HG03432 (cell line): ENCODE data around the gene ZMYM2.

Experiments
- ATAC-seq: cut with Tn5 transposase; IDR thresholded peaks from one replicate; pipeline ENCODE4 v1.9.1; 2021; ENCODE audit warnings: mild to moderate bottlenecking, moderate library complexity; ENCODE audit not compliant: unreplicated experiment

The ZMYM2 gene

GRCh38 chr13:20131057-20131832 lies 172.7 kb downstream of the ZMYM2 start:
- no peak for ATAC-seq

DNA sequence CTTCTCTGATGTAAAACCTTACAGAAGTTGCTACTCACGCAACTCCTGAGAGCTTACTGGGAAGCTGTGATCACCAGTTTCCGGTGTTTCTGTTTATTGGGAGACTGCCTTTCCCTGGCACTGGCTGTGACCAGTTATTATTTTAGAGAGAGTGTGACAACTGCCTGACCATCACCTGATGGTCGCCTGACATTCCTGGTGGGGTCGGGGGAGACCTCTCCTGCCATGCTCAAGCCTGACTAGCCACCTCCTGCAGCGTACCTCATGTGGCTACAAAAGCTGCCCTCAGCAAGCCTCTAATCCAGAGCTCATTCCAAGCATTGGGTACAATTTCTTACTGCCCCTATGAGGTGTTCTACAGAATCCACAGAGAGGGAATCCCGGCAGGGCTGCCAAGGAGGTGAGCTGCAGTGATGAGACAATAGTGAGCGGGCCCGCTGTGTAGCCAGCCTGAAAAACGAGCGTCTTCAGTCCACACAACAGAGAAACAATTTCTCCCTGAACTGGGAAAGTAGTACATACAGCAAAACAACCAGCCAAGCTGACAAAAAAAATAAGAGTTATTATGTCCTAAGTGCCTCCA lies 173.6 kb downstream of the ZMYM2 start:
- no peak for ATAC-seq

GRCh38 chr13:20134732-20135131 lies 176.2 kb downstream of the ZMYM2 start:
- no peak for ATAC-seq

GRCh38 chr13:20136781-20137703 lies 178.5 kb downstream of the ZMYM2 start:
- no peak for ATAC-seq

DNA sequence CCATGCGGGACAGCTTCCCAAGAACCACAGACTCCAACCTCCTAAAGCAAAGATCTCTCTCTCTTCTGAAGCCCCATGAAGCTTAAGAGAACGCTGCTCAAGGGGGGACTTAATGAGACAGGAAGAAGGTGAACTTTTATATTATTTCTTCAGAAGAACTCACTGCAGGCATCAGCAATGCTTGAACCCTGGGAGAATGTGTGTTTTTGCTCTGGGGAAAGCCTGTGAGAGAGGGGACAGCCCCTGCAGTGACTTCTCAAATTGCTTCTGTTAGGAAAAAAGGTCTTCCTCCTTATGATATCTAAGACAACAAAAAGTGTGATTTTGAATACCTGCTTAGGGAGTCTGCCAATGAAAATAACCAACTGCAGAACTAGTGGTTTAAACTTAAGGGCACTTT lies 179.3 kb downstream of the ZMYM2 start:
- no peak for ATAC-seq

- no peak for ATAC-seq
Observed at GRCh38 chr13:20140487-20140886, 182.0 kb downstream of the ZMYM2 start.
